ENCODE data around the gene PDLIM5.
"Not testable (repeated sequence)": the region's sequence is repeated elsewhere in the genome, so short reads cannot be mapped to it uniquely, and the experiment has no call there.

Gene PDLIM5

GRCh38 chr4:94466923-94467322 lies 15.2 kb downstream of the PDLIM5 start:
- DNase-seq, result no peak

DNA sequence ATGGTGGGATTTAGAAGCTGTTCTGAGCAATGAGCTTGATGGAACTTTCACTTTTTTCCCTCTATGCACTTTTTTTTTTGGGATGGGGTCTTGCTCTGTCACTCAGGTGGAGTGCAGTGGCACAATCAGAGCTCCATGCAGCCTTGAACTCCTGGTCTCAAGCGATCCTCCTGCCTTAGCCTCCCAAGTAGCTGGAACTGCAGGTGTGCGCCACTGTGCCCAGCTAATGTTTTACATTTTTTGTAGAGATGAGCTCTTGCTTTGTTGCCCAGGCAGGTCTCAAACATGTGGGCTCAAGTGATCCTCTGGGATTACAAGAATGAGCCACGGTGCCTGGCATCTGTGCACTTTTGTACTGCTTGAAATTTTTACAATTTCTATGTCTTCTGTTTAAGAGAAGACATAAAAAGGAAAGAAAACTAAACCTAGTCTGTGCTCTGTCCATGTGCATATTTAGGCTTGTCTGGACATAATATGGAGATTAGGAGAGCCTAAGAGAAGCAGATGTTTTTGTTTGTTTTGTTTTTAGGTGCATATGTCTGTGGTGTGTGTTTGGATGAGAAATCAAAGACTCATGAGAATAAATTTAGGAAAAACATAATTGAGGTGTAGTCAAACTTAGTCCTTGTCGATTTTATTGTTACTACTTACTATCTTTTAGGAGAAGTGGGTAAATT lies 16.5 kb downstream of the PDLIM5 start:
- no peak for DNase-seq

DNA sequence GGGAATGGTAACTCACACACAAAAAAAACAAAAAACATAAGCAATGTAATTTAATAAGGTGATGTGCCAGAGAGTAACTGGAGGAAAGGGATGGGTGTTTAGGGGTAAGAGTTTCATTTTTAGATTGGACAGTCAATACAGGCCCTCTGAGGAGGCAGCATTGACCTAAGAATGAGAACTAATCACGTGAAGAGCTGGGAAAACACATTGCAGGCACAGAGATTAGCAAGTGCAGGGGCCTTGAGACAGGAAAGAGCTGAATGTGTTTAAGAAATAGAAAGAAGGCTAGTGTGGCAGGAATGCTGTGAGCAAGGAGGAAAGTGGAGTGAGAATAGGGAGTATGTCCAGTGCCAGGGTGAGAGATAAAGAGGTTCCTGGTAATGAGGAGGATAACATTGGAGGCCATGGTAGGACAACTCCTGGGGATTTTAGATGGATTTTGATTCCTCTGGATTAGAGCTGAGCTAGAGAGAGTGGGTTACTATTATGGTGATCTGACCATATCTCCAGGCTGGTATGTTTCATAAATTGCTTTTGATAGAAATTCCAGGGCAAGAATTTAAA lies 17.6 kb downstream of the PDLIM5 start:
- DNase-seq, result no peak

DNA sequence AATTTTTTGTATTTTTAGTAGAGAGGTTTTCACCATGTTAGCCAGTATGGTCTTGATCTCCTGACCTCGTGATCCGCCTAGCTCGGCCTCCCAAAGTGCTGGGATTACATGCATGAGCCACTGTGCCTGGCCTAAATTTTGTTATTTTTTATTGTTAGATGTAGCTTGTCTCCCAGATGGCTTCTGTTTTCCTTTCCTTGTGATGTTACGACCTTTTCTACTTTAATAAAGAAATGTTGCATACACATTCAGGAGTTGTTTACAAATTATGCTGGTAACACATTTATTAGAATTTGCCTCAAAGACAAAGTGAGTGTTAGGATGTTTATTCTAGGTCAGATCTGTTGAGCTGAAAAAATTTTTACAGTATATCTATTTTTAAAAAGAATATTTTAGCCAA lies 18.4 kb downstream of the PDLIM5 start:
- no peak for DNase-seq

GRCh38 chr4:94470782-94471181 lies 19.0 kb downstream of the PDLIM5 start:
- not testable (repeated sequence) for DNase-seq

DNA sequence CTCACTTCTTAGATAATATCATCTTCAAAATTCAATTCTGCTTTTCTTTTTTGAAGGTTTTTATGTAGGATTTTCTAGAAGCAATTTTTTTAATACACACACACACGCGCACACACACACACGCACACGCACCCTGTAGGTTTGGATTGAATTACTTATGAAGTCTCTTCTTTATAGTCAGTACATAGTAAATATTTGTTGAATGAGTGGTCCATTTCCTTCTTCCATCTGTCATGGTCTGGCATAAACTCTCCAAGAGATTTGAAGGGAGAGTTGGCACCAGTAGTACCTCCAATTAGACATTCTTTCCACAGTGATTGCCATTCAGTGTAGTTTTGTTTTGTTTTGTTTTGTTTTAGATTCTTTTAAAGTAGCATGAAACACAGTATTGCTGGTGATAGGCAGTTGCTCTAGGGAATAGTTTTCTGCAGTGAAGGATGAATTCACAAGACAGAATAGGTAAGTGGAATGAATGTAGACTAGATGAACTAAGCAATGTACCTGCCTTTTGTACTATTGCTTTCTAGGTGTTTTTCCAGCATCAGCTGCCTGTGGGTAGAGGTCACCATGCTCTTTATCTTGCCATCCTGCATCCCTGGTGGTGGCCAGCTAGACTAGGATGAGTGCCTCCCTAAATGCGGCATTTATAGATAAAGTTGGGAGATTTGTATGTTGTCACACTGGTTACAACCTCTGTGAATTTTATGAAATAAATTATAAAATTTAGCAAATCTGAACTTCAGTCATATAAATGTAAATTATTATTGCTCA lies 20.5 kb downstream of the PDLIM5 start:
- no peak for DNase-seq

DNA sequence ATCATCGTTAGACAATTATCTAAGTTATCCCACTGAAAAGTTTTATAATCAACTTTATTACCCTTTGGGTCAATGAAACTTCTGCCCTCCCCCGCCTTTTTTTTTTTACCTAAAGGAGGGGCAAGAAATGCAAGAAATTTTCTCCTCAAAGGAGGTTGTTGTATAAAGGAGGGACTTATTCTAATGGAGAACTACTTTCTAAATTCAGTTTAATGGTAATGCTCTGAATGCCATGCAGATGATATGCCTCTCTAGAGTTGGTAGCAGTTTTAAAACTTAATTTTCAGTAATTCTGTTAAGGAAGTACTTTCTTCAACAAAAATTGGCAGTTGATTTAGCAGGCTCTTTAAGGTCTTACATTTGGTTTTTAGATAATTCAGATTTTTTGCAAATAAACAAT lies 23.3 kb downstream of the PDLIM5 start:
- no peak for DNase-seq

DNA sequence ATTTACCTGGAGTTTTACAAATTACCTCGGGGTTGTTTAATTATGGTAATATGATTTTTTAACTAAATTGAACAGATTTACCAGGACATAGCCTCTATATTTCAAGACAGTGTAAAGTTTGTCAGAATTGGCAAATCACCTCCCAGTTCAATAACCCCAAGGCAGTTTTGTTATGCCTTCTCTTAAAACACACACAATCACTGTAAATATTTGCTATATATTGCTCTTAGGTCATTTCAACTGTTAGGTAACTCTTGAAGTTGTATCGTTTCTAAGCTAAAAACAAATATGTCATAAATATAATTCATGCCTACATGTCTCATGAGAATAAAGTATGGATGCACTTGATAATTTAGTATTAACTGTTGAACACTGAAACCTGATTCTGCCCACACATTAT lies 24.1 kb downstream of the PDLIM5 start:
- no peak for DNase-seq

- no peak for DNase-seq
Observed at GRCh38 chr4:94477227-94477626, 25.5 kb downstream of the PDLIM5 start.

GRCh38 chr4:94478805-94479204 lies 27.1 kb downstream of the PDLIM5 start:
- DNase-seq, result not testable (repeated sequence)

DNA sequence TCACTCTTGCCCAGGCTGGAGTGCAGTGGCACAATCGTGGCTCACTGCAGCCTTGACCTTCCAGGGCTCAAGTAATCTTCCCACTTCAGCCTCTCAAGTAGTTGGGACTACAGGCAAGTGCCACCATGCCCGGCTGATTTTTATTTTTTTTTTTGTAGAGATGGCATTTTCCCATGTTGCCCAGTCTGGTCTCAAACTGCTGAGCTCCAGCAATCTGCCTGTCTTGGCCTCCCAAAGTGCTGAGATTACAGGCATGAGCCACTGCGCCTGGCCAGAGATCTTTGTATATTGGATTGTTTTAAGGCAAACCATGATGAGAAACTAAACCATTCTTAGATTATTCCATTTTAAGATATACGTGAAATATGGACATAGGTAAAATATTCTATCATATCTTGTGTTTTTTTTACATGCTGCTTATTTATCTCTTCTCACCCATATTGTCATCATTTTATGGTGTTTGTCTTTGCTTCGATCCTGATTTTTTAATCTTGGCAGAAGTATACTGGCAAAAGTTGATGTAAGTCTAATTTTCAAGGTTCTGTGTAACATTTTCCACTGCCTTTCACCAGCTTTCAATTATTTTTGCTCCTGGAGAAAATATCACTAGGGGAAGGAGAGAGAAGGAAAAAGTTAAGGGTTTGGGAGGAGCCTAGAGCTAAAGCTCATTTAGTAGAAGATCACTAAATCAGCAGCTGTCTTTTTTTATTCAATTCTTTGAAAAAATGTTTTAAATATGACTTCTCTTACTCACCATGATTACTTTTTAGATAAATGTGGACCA lies 27.8 kb downstream of the PDLIM5 start:
- no peak for DNase-seq

GRCh38 chr4:94480362-94480951 lies 28.7 kb downstream of the PDLIM5 start:
- DNase-seq, result no peak

- DNase-seq, result no peak
Observed at GRCh38 chr4:94483895-94484294, 32.2 kb downstream of the PDLIM5 start.

DNA sequence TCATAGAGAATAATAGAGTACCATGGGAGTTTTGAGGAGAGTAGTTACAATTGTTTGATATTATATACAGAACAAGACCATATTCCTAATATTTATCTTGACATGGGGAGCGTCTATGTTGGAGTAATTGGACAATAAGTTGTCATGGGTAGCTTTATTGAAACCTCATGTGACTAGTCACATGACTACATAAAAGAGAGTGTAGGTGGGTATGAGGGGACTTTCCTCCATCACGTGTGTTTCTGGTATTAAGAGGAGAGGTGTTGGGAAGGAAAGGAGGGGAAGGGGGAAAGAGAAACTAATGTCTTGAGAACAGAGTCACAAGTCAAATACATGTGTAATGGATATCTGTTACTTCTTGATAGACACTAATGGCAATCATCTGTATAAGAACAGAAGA lies 33.1 kb downstream of the PDLIM5 start:
- DNase-seq, result no peak

DNA sequence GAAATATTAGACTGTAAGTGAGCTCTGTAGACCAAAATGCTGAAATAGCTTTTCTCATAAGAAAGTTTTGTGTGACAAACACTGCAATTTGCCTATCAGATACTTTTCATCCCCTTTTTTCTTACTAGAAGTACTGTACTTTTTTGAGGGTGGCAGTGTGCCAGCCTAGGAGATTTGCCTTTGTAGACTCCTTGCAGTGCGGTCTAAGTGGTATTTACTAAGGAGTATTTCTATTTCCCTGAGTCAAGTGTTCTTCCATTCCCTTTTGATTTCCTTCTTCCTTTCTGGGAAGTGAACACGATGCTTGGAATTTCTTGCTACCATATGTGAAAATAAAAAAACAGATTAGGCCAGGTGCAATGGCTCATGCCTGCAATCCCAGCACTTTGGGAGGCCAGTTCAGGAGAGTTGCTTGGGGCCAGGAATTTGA lies 34.6 kb downstream of the PDLIM5 start:
- no peak for DNase-seq

DNA sequence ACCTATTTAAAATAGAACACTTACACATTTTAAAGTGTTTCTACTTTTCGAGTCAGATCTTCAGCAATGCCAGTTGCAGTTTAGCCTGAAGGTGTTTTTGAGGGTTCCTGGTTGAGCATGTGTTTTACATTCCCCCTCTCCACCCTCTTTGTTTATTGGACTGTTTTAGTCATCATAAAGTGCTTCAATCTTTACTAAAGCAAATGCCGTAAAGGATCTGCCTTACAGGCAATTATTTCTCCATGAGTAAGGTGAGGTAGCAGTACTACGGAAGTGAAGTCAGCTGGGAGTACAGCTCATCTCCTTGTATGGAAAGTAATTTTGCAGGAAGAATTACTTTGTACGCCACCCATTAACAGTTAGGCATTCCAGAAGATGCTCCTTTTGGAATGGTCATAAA lies 36.9 kb downstream of the PDLIM5 start:
- DNase-seq, result no peak

GRCh38 chr4:94489098-94489497 lies 37.4 kb downstream of the PDLIM5 start:
- DNase-seq, result no peak

GRCh38 chr4:94490437-94490836 lies 38.7 kb downstream of the PDLIM5 start:
- DNase-seq, result no peak

GRCh38 chr4:94491322-94491721 lies 39.6 kb downstream of the PDLIM5 start:
- DNase-seq, result no peak

DNA sequence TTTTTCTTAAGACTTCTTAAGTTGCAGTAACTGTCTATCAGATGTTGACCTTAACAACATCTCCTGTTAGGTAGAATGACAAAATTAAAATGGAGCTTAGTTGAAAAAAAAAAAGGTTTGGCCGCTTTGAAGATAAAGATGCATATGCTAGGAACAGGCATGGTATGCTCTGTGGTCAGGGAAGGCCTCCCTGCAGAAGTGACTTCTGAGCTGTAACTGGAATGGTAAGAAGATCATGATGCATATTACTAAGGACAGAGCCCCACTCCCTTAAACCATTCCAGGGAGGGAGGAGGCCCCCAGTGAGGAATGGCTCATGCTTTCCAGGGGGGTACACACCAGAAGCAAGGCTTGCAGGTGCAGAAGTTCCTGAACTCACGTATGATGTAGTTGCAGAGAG lies 43.7 kb downstream of the PDLIM5 start:
- DNase-seq, result no peak

GRCh38 chr4:94497690-94498089 lies 45.9 kb downstream of the PDLIM5 start:
- DNase-seq, result no peak

- no peak for DNase-seq
Observed at GRCh38 chr4:94498502-94498901, 46.8 kb downstream of the PDLIM5 start.

- DNase-seq, result no peak
Observed at GRCh38 chr4:94500685-94501084, 48.9 kb downstream of the PDLIM5 start.
